ENCODE data around the gene PCSK2.

The PCSK2 gene

DNA sequence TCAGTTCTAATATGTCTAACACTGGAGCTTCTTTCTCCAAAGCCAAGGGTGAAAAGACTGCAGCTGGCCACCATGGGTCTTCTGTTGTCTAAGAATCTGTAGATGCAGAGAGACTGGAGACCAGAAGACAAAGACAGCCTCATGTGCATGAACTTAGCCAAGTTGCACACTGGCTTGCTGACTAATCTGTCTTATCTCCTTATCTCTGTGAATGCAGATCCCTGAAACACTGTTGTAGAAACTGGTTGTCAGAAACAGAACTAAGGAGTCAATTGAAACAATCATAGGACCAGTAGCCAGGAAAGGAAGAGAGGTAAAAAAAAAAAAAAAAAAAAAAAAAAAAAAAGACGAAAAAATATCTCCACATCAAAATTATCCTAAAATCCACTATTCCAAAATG, 194.7 kb downstream of the PCSK2 start:
- WGBS, 2 experiments (ENCODE audit: insufficient coverage in 2 of 2): no CpG with 5 or more reads among the region's 1 CpG
- H3K36me3 ChIP-seq (ENCODE audit: control insufficient read depth, insufficient read depth, low read length): no peaks in the 10 kb centered on the region

DNA sequence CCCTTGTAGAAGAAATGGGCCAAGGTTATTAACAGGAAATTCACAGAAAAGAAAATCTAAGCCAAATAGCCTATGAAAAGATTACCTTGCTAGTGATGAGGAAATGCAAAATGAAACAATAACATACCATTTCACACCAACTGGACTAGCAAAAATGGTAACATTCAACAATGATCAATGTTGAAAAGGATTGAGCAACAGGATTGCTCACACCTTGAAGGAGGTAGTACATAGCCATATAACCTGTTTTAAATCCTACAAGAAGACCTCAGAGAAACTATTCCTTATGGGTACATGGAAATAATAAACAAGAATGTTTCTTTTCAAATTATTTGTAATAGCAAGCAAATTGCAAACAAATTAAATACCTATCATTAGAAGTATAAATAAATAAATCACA, 196.9 kb downstream of the PCSK2 start:
- H3K4me1 ChIP-seq (ENCODE audit: control insufficient read depth, insufficient read depth, low read length, poor library complexity, severe bottlenecking): no peaks in the 10 kb centered on the region
- H3K36me3 ChIP-seq (ENCODE audit: control insufficient read depth, insufficient read depth, low read length): no peaks in the 10 kb centered on the region
- H3K9me3 ChIP-seq (ENCODE audit: control insufficient read depth, low read length): no peaks in the 10 kb centered on the region
- no peak overlapping the region for H3K4me3 ChIP-seq (ENCODE audit: extremely low read depth, insufficient read depth, low read length, poor library complexity, severe bottlenecking)
- H3K27ac ChIP-seq (ENCODE audit: low read depth, low read length, severe bottlenecking): no peak overlapping the region

More for the DNA sequence above, 194.7 kb downstream of the PCSK2 start:
- H3K27ac ChIP-seq (ENCODE audit: low read depth, low read length, severe bottlenecking): no peak overlapping the region
- no peaks in the 10 kb centered on the region for H3K4me1 ChIP-seq (ENCODE audit: control insufficient read depth, insufficient read depth, low read length, poor library complexity, severe bottlenecking)
- H3K9me3 ChIP-seq (ENCODE audit: control insufficient read depth, low read length): no peaks in the 10 kb centered on the region
- no peak overlapping the region for H3K4me3 ChIP-seq (ENCODE audit: extremely low read depth, insufficient read depth, low read length, poor library complexity, severe bottlenecking)

DNA sequence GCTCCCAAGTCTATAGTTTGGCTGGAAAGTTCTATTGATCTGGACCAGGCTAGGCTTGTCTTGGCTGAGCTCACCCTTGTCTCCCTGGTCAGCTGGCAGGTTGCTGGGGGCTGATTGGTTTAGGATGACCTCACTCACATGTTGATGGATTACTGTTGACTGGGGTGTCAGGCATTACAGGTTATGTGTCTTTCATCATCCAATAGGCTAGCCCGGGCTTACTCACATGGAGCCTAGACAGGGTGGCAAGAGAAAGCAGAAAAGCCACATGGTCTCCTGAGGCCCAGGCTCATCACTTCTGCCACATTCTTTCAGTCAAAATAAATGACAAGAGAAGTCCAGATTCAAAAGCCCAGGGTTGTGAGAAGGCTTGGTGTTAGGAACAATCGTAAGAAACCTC, 200.8 kb downstream of the PCSK2 start:
- no peak overlapping the region for H3K4me3 ChIP-seq (ENCODE audit: extremely low read depth, insufficient read depth, low read length, poor library complexity, severe bottlenecking)
- no peaks in the 10 kb centered on the region for H3K9me3 ChIP-seq (ENCODE audit: control insufficient read depth, low read length)
- no peak overlapping the region for H3K27ac ChIP-seq (ENCODE audit: low read depth, low read length, severe bottlenecking)
- no peaks in the 10 kb centered on the region for H3K36me3 ChIP-seq (ENCODE audit: control insufficient read depth, insufficient read depth, low read length)
- 86% methylated on average over 1 of the region's 2 CpGs; no CpG with 5 or more reads in 1 of the 2 experiments for WGBS, 2 experiments (ENCODE audit: insufficient coverage in 2 of 2)
- no peaks in the 10 kb centered on the region for H3K4me1 ChIP-seq (ENCODE audit: control insufficient read depth, insufficient read depth, low read length, poor library complexity, severe bottlenecking)

DNA sequence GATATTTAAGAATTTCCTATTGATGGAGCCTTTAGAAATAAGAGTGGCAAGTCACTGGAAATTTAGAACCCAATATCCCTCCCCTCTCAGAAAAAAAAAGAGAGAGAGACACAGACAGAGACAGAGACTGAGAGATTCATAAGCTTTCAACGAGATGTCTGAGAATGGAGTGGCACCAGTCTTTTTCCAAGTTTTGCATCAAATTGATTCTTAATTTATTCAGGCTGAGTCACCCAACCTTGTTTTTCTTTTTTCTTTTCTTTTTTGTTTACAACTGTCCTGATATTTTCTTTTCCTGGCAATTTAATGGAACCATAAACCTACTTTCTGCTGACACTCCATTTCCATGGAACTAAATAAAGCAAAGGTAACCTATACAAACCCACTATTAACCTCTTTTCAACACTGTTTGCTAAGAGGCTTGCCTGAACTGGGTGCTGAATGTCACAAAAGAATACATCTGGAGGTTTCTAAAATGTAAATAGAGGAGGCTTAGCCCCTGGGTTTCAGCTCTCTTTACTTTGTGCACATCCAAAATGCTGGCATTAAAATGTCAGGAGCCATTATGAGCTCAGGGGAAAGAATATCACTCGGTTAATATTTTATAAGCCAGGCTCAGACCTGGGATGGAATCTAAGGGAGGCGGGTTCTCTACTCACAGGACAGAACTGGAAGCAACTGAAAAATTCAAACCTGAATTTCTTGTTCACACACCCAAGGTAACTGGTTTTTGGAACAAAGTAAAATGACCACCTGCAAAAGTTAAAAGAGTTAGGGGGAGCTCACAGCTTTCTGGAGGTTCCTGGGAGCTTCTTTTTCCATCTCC, 203.5 kb downstream of the PCSK2 start:
- Histone ChIP-seq H3K27ac (ENCODE audit: low read depth, low read length, severe bottlenecking) (no peak overlapping the region), H3K4me1 (ENCODE audit: control insufficient read depth, insufficient read depth, low read length, poor library complexity, severe bottlenecking) (no peaks in the 10 kb centered on the region), H3K4me3 (ENCODE audit: extremely low read depth, insufficient read depth, low read length, poor library complexity, severe bottlenecking) (no peak overlapping the region), H3K36me3 (ENCODE audit: control insufficient read depth, insufficient read depth, low read length) (no peaks in the 10 kb centered on the region), H3K9me3 (ENCODE audit: control insufficient read depth, low read length) (no peaks in the 10 kb centered on the region)
- 67 to 93% methylated on average over 2 of the region's 3 CpGs for WGBS, 2 experiments (ENCODE audit: insufficient coverage in 2 of 2)

DNA sequence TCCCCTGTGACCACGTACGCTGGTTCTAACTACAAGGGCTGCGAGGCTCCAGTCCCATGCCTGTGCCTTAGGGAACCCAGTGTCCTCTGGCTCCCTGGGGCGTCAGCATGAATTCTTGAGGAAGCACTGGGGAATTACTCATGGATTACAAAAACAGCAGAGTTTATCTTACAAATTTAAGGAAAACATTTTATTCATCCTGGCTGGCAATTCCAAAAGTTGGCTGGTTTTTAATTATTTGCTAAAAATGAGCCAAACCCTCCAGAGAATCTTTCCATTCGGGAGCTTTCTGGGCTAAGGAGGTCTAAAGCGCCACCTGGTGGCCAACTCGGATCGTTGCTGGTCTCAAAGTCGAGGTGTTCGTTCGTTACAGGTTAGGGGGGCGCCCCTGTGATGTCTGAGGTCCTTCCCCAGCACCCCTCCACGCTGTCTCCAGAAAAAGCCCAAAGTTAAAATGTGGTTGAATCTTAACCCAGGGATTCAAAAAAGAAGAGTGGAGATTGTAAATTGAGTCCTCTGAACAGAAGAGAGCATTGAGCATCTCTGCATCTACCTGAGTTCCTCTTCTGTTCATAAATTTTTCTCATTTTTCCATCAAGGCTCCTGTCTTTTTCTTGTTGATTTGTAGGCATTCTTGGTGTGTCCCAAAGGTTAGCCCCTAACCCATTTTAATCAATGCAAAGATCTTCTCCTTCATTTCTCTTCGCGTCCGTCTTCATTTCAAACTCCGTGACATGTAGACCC, 205.0 kb downstream of the PCSK2 start:
- Histone ChIP-seq H3K27ac (ENCODE audit: low read depth, low read length, severe bottlenecking) (no peak overlapping the region), H3K9me3 (ENCODE audit: control insufficient read depth, low read length) (no peaks in the 10 kb centered on the region), H3K4me1 (ENCODE audit: control insufficient read depth, insufficient read depth, low read length, poor library complexity, severe bottlenecking) (no peaks in the 10 kb centered on the region), H3K4me3 (ENCODE audit: extremely low read depth, insufficient read depth, low read length, poor library complexity, severe bottlenecking) (no peak overlapping the region), H3K36me3 (ENCODE audit: control insufficient read depth, insufficient read depth, low read length) (no peaks in the 10 kb centered on the region)
- 57 to 70% methylated on average over 7 of the region's 17 CpGs for WGBS, 2 experiments (ENCODE audit: insufficient coverage in 2 of 2)

DNA sequence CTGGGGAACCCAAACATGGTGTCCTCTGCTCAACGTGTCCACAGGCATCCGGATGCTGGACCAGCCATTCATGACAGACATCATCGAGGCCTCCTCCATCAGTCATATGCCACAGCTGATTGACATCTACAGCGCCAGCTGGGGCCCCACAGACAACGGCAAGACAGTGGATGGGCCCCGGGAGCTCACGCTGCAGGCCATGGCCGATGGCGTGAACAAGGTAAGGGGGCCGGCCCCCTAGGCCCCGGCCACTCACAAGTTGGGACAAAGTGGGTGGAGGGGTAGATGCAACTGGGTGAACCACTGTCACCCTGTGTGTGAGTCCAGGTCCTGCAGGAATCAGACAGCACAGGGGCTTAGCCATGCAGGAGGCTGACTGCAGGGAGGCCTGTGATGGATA, 209.8 kb downstream of the PCSK2 start:
- WGBS, 2 experiments (ENCODE audit: insufficient coverage in 2 of 2): 94 to 95% methylated on average over 4 to 11 of the region's 11 CpGs
- H3K4me3 ChIP-seq (ENCODE audit: extremely low read depth, insufficient read depth, low read length, poor library complexity, severe bottlenecking): no peak overlapping the region
- H3K9me3 ChIP-seq (ENCODE audit: control insufficient read depth, low read length): no peaks in the 10 kb centered on the region
- no peaks in the 10 kb centered on the region for H3K36me3 ChIP-seq (ENCODE audit: control insufficient read depth, insufficient read depth, low read length)
- H3K27ac ChIP-seq (ENCODE audit: low read depth, low read length, severe bottlenecking): no peak overlapping the region
- H3K4me1 ChIP-seq (ENCODE audit: control insufficient read depth, insufficient read depth, low read length, poor library complexity, severe bottlenecking): no peaks in the 10 kb centered on the region

DNA sequence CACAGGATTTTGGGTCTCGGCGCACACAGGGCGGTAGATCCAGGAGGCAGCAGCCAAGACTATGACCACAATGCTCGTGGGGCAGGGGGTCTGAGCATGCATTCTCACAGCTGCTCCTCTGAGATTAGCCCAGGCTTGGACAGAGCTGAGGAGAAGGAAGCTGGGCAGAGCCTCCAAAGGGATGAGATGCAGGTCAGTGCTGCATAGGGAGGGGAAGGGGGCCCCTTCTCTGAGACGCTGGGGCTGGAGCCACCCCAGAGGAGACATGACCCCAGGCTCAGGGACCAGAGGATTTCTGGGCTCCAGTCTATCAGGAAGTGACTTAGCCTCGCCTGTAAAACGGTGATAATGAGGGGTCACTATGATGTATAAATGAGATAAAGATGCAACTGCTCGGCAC, 210.4 kb downstream of the PCSK2 start:
- H3K27ac ChIP-seq (ENCODE audit: low read depth, low read length, severe bottlenecking): no peak overlapping the region
- H3K36me3 ChIP-seq (ENCODE audit: control insufficient read depth, insufficient read depth, low read length): no peaks in the 10 kb centered on the region
- H3K4me3 ChIP-seq (ENCODE audit: extremely low read depth, insufficient read depth, low read length, poor library complexity, severe bottlenecking): no peak overlapping the region
- 90 to 97% methylated on average over 5 to 8 of the region's 8 CpGs for WGBS, 2 experiments (ENCODE audit: insufficient coverage in 2 of 2)
- no peaks in the 10 kb centered on the region for H3K4me1 ChIP-seq (ENCODE audit: control insufficient read depth, insufficient read depth, low read length, poor library complexity, severe bottlenecking)
- H3K9me3 ChIP-seq (ENCODE audit: control insufficient read depth, low read length): no peaks in the 10 kb centered on the region

DNA sequence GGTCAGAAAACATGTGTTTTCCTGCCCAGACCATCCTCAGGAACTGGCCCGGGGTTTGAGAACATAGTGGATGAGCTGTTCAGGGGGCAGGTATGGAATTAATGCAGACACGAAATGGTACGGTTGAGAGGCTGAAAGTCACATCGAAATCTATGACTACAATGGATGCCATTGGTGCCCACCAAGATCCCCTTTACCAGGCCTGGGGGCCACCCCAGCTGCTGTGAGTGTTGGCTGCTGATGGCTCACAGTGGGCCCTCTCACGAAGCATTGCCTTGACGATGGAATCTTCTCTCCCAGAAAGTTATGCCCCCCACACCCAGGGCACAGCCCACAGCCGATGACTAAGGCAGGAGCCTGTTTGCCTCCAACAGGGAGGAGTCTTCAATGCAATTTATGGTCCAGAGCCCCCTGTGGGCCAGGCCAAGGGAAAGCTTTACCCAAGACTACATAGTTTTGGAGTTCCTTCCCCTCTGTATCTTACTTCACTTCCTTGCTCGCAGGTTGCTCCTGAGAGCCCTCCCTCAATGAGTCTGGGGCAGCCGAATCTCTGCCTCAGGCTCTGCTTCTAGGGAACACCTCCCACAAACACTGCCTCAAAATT, 211.7 kb downstream of the PCSK2 start:
- H3K9me3 ChIP-seq (ENCODE audit: control insufficient read depth, low read length): no peaks in the 10 kb centered on the region
- WGBS, 2 experiments (ENCODE audit: insufficient coverage in 2 of 2): 88 to 90% methylated on average over 8 of the region's 9 CpGs
- H3K4me1 ChIP-seq (ENCODE audit: control insufficient read depth, insufficient read depth, low read length, poor library complexity, severe bottlenecking): no peaks in the 10 kb centered on the region
- no peak overlapping the region for H3K4me3 ChIP-seq (ENCODE audit: extremely low read depth, insufficient read depth, low read length, poor library complexity, severe bottlenecking)
- no peaks in the 10 kb centered on the region for H3K36me3 ChIP-seq (ENCODE audit: control insufficient read depth, insufficient read depth, low read length)
- no peak overlapping the region for H3K27ac ChIP-seq (ENCODE audit: low read depth, low read length, severe bottlenecking)

DNA sequence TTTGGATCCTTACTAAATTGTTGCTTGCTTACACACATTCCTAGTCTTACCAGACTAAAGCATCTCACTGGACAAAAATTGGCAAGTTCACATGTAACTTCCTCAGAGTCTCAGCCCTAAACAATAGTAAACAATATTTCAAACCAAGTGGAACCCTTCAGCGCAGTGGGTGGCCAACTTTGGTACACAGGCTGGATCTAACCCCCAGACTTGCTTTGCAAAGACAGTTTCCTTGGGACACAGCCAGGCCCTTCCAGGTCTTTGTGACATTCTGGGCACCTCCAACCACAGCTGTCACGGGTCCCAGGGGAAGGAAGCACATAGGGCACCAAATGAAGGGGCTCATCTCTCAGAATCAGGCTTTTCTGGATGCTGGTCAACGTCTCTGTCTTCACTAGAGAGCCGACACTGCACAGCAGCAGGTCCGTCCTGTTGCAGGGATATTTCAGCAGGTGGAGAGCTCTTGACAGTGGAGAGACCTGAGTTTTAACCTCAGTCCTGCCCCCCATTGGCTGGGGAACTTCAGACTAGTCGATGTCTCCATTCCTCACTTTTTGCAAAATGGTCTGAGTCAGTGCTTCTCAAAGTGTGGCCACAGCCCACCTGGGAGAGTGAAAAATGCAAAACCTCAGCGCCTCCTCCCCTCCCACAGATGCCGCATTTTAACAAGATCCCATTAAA, 212.9 kb downstream of the PCSK2 start:
- Histone ChIP-seq H3K4me3 (ENCODE audit: extremely low read depth, insufficient read depth, low read length, poor library complexity, severe bottlenecking) (no peak overlapping the region), H3K36me3 (ENCODE audit: control insufficient read depth, insufficient read depth, low read length) (no peaks in the 10 kb centered on the region), H3K9me3 (ENCODE audit: control insufficient read depth, low read length) (no peaks in the 10 kb centered on the region), H3K27ac (ENCODE audit: low read depth, low read length, severe bottlenecking) (no peak overlapping the region), H3K4me1 (ENCODE audit: control insufficient read depth, insufficient read depth, low read length, poor library complexity, severe bottlenecking) (no peaks in the 10 kb centered on the region)
- 81 to 88% methylated on average over 7 of the region's 8 CpGs for WGBS, 2 experiments (ENCODE audit: insufficient coverage in 2 of 2)

DNA sequence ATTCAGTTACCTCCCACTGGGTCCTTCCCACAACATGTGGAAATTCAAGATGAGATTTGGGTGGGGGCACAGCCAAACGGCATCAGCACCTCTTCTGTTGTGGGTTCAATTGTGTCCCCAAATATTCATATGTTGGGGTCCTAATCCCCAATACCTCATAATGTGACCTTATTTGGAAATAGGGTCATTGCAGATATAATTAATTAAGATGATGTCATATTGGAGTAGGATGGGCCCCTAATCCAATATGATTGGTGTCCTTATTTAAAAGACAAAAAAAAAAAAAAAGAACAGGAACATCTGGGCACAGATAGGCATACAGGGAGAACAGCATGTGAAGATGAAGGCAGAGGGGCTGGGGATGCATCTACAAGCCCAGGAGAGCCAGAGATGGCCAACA, 214.9 kb downstream of the PCSK2 start:
- H3K4me3 ChIP-seq (ENCODE audit: extremely low read depth, insufficient read depth, low read length, poor library complexity, severe bottlenecking): no peak overlapping the region
- H3K36me3 ChIP-seq (ENCODE audit: control insufficient read depth, insufficient read depth, low read length): no peaks in the 10 kb centered on the region
- no CpG with 5 or more reads among the region's 1 CpG for WGBS, 2 experiments (ENCODE audit: insufficient coverage in 2 of 2)
- H3K4me1 ChIP-seq (ENCODE audit: control insufficient read depth, insufficient read depth, low read length, poor library complexity, severe bottlenecking): no peaks in the 10 kb centered on the region
- no peaks in the 10 kb centered on the region for H3K9me3 ChIP-seq (ENCODE audit: control insufficient read depth, low read length)
- no peak overlapping the region for H3K27ac ChIP-seq (ENCODE audit: low read depth, low read length, severe bottlenecking)
